MM.1S (cell line): ENCODE measurements around the gene SLC46A2.

Source experiments
- CTCF ChIP-seq: fragments of 300-600 bp; sonication (generic); IDR thresholded peaks from 2 replicates; pipeline ENCODE4 v1.5.1; 2016; ENCODE audit warnings: antibody characterized with exemption, low read length, mixed read lengths
- EZH2 ChIP-seq: fragments of 300-600 bp; sonication (generic); optimal IDR thresholded peaks from 2 replicates; pipeline ENCODE3; 2017; ENCODE audit warnings: low read depth, mild to moderate bottlenecking, antibody characterized with exemption, low read length, mixed read lengths
- EZH2phosphoT487 ChIP-seq: fragments of 300-600 bp; sonication (generic); IDR thresholded peaks from 2 replicates; pipeline ENCODE4 v1.6.1; 2018; ENCODE audit warnings: antibody characterized with exemption, low read length

- no peak for TF ChIP-seq CTCF
- TF ChIP-seq EZH2: no peak
- TF ChIP-seq EZH2phosphoT487: no peak
These were observed 59.3 kb downstream of the SLC46A2 start for GRCh38 chr9:112831281-112831851.
